SK-N-SH (cell line): ENCODE measurements around the gene ARFGAP1. TPM values are rescaled to one million over a fixed set of nuclear protein-coding genes. Genes with fewer than 3 reads are reported as not detected.
A peak's percentile ranks its signal among the peaks of the same experiment; 100 is the strongest.

ENCODE experiments used
- CTCF ChIA-PET: fragments of 300-600, 350-600 bp; formaldehyde crosslinking; extraction: SDS; loops from one replicate; lab custom pipeline; 2021; lab: Yijun Ruan, JAX
- POLR2A ChIA-PET: fragments of 350-600 bp; sonication (Branson Sonifier 250); formaldehyde crosslinking; extraction: SDS; loops from one replicate; lab custom pipeline; 2020; ENCODE audit warnings: antibody characterized with exemption, inconsistent platforms; lab: Yijun Ruan, JAX
- DNase-seq: peaks from one replicate; pipeline ENCODE4 v3.0.0; 2012
- H2AFZ ChIP-seq: fragments of 200-600 bp; sonication (generic); 2 replicates; pipeline ENCODE4 v1.8.1; 2016; ENCODE audit warnings: antibody characterized with exemption, mild to moderate bottlenecking, low read depth
- H3F3A ChIP-seq: fragments of 200-600 bp; sonication (generic); replicated peaks from 2 replicates; pipeline ENCODE3; 2016; ENCODE audit warnings: antibody characterized with exemption, mild to moderate bottlenecking; ENCODE audit not compliant: insufficient read depth
- H3K27ac ChIP-seq, 2 experiments: fragments of 200-500 bp in 1 of 2; fragments of 200-600 bp in 1 of 2; sonication (Bioruptor generic) in 1 of 2; sonication (generic), shearing (Covaris generic) in 1 of 2; 2 replicates each; pipeline versions ENCODE4 v1.5.1 to v1.6.1; 2014 to 2016; ENCODE audit warnings: low read depth in 2 of 2, inconsistent platforms in 1 of 2, low read length in 1 of 2, mild to moderate bottlenecking in 1 of 2, mixed read lengths in 1 of 2
- H3K27me3 ChIP-seq: fragments of 200-600 bp; sonication (generic), shearing (Covaris generic); 2 replicates; pipeline ENCODE4 v1.6.1; 2016; ENCODE audit warnings: mixed run types; ENCODE audit not compliant: insufficient read depth
- H3K36me3 ChIP-seq, 2 experiments: fragments of 200-500 bp in 1 of 2; fragments of 200-600 bp in 1 of 2; sonication (Bioruptor generic) in 1 of 2; sonication (generic) in 1 of 2; replicated peaks in 1 of 2; 2 replicates each; pipeline versions ENCODE3 to v1.5.1; 2014 to 2016; ENCODE audit warnings: low read length in 1 of 2, mild to moderate bottlenecking in 1 of 2; ENCODE audit not compliant: insufficient read depth in 2 of 2, control insufficient read depth in 1 of 2
- H3K4me1 ChIP-seq, 2 experiments: fragments of 200-500 bp in 1 of 2; fragments of 200-600 bp in 1 of 2; sonication (Bioruptor generic) in 1 of 2; sonication (generic), shearing (Covaris generic) in 1 of 2; 2 replicates each; pipeline versions ENCODE4 v1.5.1 to v1.6.1; 2014 to 2016; ENCODE audit warnings: low read depth in 1 of 2, low read length in 1 of 2, mixed run types in 1 of 2; ENCODE audit not compliant: insufficient read depth in 2 of 2, control insufficient read depth in 1 of 2
- H3K4me2 ChIP-seq: fragments of 200-600 bp; sonication (generic), shearing (Covaris generic); 2 replicates; pipeline ENCODE4 v1.6.1; 2017; ENCODE audit warnings: mixed run types
- H3K4me3 ChIP-seq, 2 experiments: fragments of 200-500 bp in 1 of 2; fragments of 200-600 bp in 1 of 2; sonication (Bioruptor generic) in 1 of 2; sonication (generic), shearing (Covaris generic) in 1 of 2; 2 replicates each; pipeline versions ENCODE4 v1.5.1 to v1.8.1; 2014 to 2016; ENCODE audit warnings: low read depth in 2 of 2, inconsistent platforms in 1 of 2, low read length in 1 of 2, mild to moderate bottlenecking in 1 of 2, mixed read lengths in 1 of 2, moderate library complexity in 1 of 2
- H3K79me2 ChIP-seq: fragments of 200-600 bp; sonication (generic); 2 replicates; pipeline ENCODE4 v1.8.1; 2017; ENCODE audit warnings: mild to moderate bottlenecking; ENCODE audit not compliant: insufficient read depth
- H3K9ac ChIP-seq: fragments of 200-600 bp; sonication (generic); 2 replicates; pipeline ENCODE4 v1.6.1; 2017; ENCODE audit warnings: mixed run types
- H3K9me2 ChIP-seq: fragments of 200-600 bp; sonication (generic); 2 replicates; pipeline ENCODE4 v1.6.1; 2017; ENCODE audit warnings: mixed run types
- H3K9me3 ChIP-seq: fragments of 200-600 bp; sonication (generic); 2 replicates; pipeline ENCODE4 v1.6.1; 2017; ENCODE audit warnings: mixed run types, mild to moderate bottlenecking, moderate library complexity
- H4K20me1 ChIP-seq: fragments of 200-600 bp; sonication (generic); 2 replicates; pipeline ENCODE4 v1.6.1; 2017; ENCODE audit warnings: mild to moderate bottlenecking, mixed run types; ENCODE audit not compliant: insufficient read depth
- CHD2 ChIP-seq: fragments of 150-350 bp; IDR thresholded peaks from 2 replicates; pipeline ENCODE4 v1.6.1; 2018; ENCODE audit warnings: low read length; ENCODE audit not compliant: partially characterized antibody
- CTCF ChIP-seq: fragments of 200-600 bp; sonication (generic); IDR thresholded peaks from 2 replicates; pipeline ENCODE4 v1.6.1; 2017; ENCODE audit warnings: antibody characterized with exemption, mild to moderate bottlenecking, moderate library complexity
- EP300 ChIP-seq, 2 experiments: IDR thresholded peaks; 2 replicates each; pipeline versions ENCODE4 v1.4.0 to v1.6.1; 2012; ENCODE audit warnings: borderline replicate concordance in 1 of 2, low read depth in 1 of 2, low read length in 1 of 2
- FOSL2 ChIP-seq: IDR thresholded peaks from 2 replicates; pipeline ENCODE4 v1.4.0; 2012; ENCODE audit warnings: low read depth, mild to moderate bottlenecking, moderate library complexity, borderline replicate concordance
- FOXJ3 ChIP-seq: sonication (generic); formaldehyde crosslinking; IDR thresholded peaks from 2 replicates; pipeline ENCODE4 v1.5.1; 2020; ENCODE audit warnings: mild to moderate bottlenecking, missing genetic modification reagents
- GATA2 ChIP-seq: sonication (generic); formaldehyde crosslinking; IDR thresholded peaks from 2 replicates; pipeline ENCODE4 v1.5.0; 2020; ENCODE audit warnings: mild to moderate bottlenecking, missing genetic modification reagents
- IRF3 ChIP-seq: fragments of 150-350 bp; IDR thresholded peaks from 2 replicates; pipeline ENCODE4 v1.6.1; 2016; ENCODE audit warnings: mild to moderate bottlenecking, low read depth, low read length
- JUND ChIP-seq: IDR thresholded peaks from 2 replicates; pipeline ENCODE4 v1.4.0; 2012
- MAX ChIP-seq: IDR thresholded peaks from 2 replicates; pipeline ENCODE4 v1.4.0; 2012; ENCODE audit warnings: low read depth
- MEF2A ChIP-seq: IDR thresholded peaks from 2 replicates; pipeline ENCODE4 v1.4.0; 2012; ENCODE audit warnings: low read depth, borderline replicate concordance
- MXI1 ChIP-seq: IDR thresholded peaks from 2 replicates; pipeline ENCODE4 v1.6.1; 2012; ENCODE audit warnings: mild to moderate bottlenecking, low read depth, low read length, improper control_type of control experiment
- RAD21 ChIP-seq: IDR thresholded peaks from 2 replicates; pipeline ENCODE4 v1.6.1; 2012; ENCODE audit warnings: mild to moderate bottlenecking, low read length
- SMC3 ChIP-seq: IDR thresholded peaks from 2 replicates; pipeline ENCODE4 v1.6.1; 2012; ENCODE audit warnings: low read depth, low read length, improper control_type of control experiment
- TAF1 ChIP-seq: IDR thresholded peaks from 2 replicates; pipeline ENCODE4 v1.6.1; 2012; ENCODE audit warnings: low read depth, mild to moderate bottlenecking, low read length, moderate library complexity, borderline replicate concordance
- USF1 ChIP-seq: IDR thresholded peaks from 2 replicates; pipeline ENCODE4 v1.4.0; 2012; ENCODE audit warnings: low read depth, borderline replicate concordance
- WGBS: methylation state at CpG from one replicate; pipeline ENCODE4 v1.1.6; 2017; ENCODE audit warnings: low lambda C conversion rate; 5-methylcytosine and 5-hydroxymethylcytosine counted together
- polyA plus RNA-seq, 3 experiments: library from polyadenylated mRNA; depleted of rRNA; stranded (reverse); fragments of >200 nt; gene quantifications; 2 replicates each; pipeline ENCODE4 v1.2.3, GENCODE V29; 2012

The ARFGAP1 gene
- polyA plus RNA-seq, 1 of the 3 experiments (the other 2 are of a cell fraction) = 72.7 TPM

- no peak overlapping the region for H3K9ac ChIP-seq
- no peak overlapping the region for H3K4me3 ChIP-seq
- WGBS = 45% methylated on average over 19 of the region's 22 CpGs
- peaks cover 21% of the 10 kb centered on the region; the same call in 1 of the 2 replicates for H4K20me1 ChIP-seq
- H3K4me1 ChIP-seq = no peaks in the 10 kb centered on the region; a peak in 1 of 4 replicates
- no peak overlapping the region for H2AFZ ChIP-seq
- peaks cover 4% of the 10 kb centered on the region for H3F3A ChIP-seq
- peak; percentile 75 for DNase-seq
- no peaks in the 10 kb centered on the region for H3K79me2 ChIP-seq
- no peak overlapping the region for H3K27ac ChIP-seq
- H3K9me3 ChIP-seq = no peaks in the 10 kb centered on the region
- H3K4me2 ChIP-seq = no peak overlapping the region
- peaks cover 33% of the 10 kb centered on the region for H3K27me3 ChIP-seq
- POLR2A ChIA-PET = no interaction called here
- peaks cover 0 to 6% of the 10 kb centered on the region in 2 experiments for H3K36me3 ChIP-seq
- TF ChIP-seq FOXJ3 (CRISPR knock-in tag) = no peak
- no peak for TF ChIP-seq FOSL2
- no peak for TF ChIP-seq GATA2
- no peak for TF ChIP-seq JUND
- TF ChIP-seq USF1 = no peak
- TF ChIP-seq MXI1 = no peak
- no peak for TF ChIP-seq EP300 (IDR thresholded peaks at IDR 0.05; ENCODE audit: borderline replicate concordance in 1 of 2, low read depth in 1 of 2, low read length in 1 of 2)
- TF ChIP-seq IRF3 = no peak
- no peak for TF ChIP-seq MAX
- TF ChIP-seq MEF2A = no peak
- TF ChIP-seq RAD21 = no peak
- no peak for TF ChIP-seq CTCF
- TF ChIP-seq TAF1 = no peak
- TF ChIP-seq CHD2 = no peak
- no peak for TF ChIP-seq SMC3
- CTCF ChIA-PET = interaction anchor here (1.2 to 7.2 kb wide), 8 partner anchors 8 to 88 kb away, joined by 3 to 73 read pairs (median 6); no protein-coding TSS in a partner anchor
- H3K9me2 ChIP-seq = no peaks in the 10 kb centered on the region
Observed at GRCh38 chr20:63293871-63294535, 21.4 kb downstream of the ARFGAP1 start.
